Activated CD4-positive, alpha-beta T cell treated with anti-CD3 and anti-CD28 coated beads, Interleukin-2, amount 50 U/mL, for 48 hours (primary cell): ENCODE measurements around the gene CASQ2.
"Not testable (repeated sequence)": the region's sequence is repeated elsewhere in the genome, so short reads cannot be mapped to it uniquely, and the experiment has no call there.

Source experiments
- DNase-seq, 2 experiments: peaks; one replicate each; pipeline ENCODE4 v3.0.0-alpha.2; 2020

Gene CASQ2

DNA sequence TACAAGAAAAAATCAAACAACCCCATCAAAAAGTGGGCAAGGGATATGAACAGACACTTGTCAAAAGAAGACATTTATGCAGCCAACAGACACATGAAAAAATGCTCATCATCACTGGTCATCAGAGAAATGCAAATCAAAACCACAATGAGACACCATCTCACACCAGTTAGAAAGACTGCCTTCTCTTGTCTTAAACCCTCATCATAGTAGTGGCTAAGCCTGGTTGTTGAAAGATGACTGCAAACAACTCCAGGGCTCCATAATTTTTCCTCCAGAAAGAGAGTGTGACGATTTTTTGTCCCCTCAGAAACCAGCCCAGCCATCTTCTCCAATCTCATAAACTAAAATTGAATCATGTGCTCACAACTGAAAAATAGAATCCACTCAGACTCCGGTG is 12.1 kb upstream of the CASQ2 start:
- DNase-seq = not testable (repeated sequence)

DNA sequence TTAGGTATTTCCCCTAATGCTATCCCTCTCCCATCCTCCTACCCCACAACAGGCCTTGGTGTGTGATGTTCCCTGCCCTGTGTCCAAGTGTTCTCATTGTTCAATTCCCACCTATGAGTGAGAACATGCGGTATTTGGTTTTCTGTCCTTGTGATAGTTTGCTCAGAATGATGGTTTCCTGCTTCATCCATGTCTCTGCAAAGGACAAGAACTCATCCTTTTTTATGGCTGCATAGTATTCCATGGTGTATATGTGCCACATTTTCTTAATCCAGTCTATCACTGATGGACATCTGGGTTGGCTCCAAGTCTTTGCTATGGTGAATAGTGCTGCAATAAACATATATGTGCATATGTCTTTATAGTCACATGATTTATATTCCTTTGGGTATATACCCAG is 10.6 kb upstream of the CASQ2 start:
- not testable (repeated sequence) for DNase-seq

DNA sequence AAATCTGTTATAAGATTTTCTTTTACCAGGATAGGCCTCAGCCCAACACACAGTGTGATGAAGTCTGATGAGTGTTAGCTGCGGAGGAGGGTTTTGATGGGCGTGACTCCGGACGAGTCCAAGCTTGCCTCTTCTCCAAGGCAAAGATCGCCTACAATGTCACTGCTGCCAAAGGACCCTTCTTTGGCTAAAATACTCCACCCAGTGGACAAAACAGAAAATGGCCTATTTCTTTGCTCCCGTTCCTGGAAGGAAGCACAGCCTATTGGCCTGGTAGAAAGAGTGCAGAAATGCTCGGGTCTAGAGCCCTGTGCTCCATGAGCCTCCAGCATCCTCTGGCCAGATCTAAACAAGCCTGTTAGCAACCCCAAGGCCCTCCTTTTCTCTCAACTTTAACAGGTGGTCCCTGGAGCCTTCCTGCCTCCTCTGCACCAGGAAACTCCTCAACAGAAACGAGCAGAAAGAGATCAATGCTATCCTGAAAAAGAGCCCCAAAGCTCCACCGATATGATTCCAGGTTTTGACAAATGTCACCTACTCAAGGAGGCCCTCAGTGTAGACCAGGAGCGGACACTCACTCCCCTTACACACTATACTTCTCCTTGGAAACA is 3.4 kb upstream of the CASQ2 start:
- peak; percentile 1 to 4 for DNase-seq

DNA sequence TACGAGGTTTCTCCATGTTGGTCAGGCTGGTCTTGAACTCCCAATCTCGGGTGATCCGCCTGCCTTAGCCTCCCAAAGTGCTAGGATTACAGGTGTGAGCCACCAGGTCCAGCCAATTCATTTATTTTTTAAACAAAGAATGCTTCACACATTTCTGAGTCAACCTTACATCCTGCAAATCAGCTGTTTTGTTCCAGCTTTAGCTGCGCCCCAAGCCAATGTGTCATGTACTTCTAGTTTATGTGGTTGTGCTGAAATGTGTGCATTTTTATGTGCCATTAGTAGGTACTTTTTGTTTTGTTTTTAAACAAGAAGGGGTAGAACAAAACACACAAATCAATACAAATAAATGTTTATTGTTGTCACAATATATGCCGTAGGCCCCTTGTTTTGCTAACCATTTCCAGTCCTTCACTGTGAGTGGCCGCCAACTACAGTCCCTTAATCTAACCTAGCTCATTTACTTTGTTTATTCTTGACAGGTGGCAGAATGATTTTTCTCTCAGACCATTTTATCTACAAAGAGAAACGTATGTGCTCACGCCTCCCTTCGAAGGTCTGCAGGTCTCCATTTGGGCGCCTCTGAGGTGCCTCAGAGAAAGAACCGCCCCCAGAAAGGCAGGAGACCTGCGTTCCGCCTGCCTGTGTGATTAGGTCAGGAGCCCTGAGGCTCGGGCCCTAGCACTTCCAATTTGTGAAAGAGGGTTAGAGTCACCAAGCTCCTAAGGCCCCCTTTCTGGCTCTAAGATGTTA is 2.8 kb upstream of the CASQ2 start:
- DNase-seq = no peak

DNA sequence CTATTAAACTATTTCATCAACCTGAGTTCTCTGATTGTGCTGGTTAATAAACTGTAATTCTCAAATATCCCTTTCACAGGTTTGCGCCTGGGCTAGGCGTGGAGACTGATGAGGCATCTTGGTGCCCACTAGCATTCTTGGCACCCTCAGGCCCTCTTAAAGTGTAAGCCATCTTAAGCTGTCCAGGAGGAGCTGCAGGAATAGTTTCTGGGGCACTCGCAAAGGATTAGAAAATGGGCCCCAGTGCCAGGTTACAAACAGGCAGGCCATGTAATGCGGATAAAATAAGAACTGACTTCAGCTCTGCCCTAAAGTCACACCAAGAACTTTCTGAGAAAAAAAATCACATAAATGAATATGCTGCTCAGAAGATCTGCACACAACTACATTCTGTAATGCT is 1.1 kb downstream of the CASQ2 start:
- DNase-seq = no peak

DNA sequence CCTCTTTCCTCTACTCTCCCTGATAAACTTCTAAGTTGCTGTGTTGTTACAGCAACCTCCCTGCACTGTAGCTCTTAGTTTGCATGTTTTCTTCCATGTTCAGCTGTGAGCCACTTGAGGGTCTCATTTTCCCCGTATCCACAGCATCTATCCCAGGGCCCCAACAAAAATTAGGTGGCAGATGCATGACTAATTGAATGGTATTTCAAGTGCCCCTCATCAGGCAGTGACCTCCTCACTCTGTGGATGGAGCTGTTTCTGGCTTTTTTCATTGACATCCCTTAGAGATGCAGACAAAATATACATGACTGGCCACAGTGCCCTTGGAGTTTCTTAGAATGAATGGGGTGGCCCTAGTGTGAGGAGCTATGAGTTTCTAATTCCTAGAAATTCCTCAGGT is 3.4 kb downstream of the CASQ2 start:
- DNase-seq = no peak

DNA sequence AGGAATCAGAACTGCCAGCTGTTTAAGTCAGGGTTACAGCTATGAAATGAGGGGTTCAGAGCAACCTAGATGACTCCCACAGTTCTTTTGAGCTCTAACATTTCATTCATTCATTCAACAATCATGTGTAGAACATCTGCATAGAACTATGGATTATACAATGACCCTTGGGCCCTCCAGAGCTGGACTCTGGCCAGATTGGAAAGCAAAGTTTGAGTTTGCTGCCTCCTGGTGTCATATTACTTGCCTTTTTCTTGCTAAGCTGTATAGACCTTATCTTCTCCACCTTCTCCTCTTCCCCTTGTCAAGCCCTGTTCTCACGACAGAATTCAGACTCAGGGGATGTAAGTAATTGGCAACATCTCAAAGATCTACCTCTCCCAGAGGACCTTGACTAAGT is 4.0 kb downstream of the CASQ2 start:
- no peak for DNase-seq

DNA sequence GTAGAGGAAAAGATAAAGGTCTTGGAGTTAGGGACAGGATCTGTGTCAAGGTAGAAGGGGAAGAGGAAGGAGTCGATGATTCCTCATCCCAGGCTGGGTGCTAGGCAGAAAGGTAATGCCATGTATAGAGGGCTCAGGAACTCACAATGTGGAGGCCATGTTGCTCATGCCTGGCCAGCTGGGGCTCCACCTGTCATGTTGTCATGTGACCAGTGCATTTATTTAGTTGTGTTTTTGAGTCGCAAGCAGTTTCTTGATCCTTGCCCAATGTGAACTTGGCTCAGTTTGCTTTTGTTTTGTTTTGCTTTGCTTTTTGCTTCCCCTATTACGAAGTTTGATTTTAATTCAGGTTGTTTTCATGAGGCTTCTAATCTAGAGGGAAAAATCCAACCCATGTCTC is 5.7 kb downstream of the CASQ2 start:
- no peak for DNase-seq

DNA sequence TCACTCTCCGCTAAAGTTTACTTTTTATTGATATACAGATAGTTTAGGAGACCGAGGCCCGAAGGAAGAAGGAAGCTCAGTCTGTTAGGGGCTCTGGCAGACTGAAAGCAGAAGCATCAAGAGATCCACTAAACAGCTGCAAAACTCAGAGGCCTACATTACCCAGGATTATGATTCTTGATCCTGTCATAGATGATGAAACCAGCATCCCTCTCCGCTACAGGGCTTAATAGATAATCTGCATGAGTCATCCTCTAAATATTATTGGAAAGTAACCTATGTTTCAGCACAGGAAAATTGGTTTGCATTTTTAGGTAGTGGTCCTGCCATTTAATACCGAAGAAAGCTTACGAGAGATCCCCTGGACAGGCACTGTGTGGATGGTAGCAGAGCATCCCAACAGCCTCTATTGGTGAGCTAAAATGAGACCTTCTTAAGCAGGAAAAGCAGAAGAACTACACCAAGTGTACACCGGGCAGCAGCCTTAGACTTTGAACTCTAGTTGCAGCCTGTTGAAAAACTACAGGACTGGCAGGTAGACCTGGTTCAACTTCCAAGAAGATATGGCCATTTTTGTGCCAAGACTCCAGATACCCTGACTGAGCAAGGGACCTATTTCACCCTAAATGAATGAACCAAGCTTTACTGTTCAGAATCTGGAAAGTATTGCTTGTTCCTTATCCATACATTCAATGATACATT is 6.8 kb downstream of the CASQ2 start:
- DNase-seq = no peak

DNA sequence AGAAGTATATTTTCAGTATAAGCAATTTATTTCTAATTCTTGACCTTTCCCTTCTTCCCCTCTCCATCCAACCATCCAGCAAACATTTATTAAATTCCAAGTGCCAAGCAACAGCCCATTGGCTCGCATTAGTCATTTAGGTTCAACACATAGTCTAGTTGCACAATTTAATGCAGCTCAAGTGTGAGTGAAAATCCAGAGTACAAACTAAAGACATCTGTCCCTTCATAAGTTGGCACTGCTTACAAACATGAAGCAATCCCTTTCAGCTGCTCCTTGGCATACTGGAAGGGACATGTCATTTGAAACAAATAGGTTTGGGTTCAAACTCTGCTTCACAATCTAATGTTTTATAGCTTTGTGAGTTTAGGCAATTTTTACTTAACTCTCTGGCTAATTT is 10.7 kb downstream of the CASQ2 start:
- DNase-seq = no peak

DNA sequence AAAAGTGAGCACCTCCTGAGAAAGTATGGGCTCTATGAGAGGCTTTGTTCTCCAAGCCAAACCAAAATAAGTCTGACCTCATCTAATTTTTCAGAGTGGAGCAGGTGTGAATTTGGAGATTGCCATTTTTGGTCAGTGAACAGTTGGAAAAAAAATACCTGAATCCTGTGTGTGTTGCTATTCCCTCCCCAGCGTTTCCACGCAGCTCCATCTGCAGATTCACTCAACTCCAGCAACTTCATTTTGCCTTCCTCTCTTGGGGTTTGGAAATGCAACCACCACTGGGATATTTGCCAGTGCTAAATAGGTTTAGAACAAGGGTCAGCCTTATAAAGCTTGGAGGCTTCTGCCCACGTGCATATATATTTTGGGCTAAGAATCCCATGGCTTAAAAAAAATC is 11.2 kb downstream of the CASQ2 start:
- no peak for DNase-seq

DNA sequence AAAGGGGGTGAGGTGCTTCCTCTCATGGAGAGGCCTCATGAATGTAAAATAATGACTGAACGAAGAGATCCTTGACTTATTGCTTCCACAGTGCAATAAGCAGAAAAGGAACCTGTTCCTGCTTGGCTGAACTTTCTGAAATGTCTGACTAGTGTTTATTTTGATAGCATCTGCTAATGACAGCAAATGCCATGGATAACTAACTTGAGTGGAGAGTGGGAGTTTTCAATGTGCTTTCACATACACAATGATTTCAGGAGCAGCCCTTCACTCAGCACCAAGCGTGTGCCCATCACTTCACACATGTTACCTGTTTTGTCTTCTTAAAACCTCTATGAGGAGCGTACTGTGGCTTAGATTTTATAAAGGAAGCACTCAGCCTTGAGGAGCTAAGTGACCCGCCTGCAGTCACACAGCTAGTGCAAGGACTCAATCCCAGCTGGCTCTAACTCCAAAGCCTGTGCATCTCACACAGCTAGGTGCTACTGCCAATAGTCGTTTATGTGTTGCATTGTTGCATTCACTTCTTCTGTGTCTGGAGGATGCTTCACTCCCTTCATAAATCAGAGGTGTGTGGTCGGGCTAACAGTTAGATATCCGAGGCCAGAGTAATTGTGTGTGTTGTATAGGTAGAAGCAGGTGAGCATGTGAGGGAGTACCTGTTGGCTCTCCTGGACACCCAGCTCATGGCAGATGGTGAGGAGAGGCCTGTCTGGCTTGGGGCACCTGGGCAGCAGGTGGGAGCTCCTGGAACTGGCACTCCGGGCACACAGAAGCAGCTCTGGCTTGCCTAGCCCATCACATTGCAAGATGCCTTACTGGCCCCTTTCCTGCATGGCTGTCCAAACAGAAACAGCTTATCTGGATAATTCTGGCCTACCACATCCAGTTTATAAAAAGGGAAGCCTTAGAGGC is 12.8 kb downstream of the CASQ2 start:
- no peak for DNase-seq

DNA sequence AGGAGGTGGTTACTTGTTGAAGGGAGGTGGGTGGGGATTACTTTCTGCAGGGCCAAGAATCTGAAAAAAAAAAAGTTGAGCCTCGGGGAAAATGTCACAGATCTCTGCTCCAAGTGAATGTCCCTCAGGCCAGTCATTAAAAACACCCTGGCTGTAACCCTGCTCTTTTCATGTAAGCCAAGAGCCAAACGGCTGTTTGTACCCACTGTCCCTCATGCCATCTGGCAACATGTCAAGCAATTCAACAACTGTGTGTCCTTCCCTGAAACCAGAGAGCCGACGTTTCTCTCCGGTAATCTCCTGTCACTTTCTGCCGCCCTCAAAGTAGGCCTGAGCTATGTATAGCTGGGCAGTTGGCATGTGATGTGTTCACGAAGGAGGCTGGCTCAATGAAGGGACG is 14.7 kb downstream of the CASQ2 start:
- DNase-seq = no peak

DNA sequence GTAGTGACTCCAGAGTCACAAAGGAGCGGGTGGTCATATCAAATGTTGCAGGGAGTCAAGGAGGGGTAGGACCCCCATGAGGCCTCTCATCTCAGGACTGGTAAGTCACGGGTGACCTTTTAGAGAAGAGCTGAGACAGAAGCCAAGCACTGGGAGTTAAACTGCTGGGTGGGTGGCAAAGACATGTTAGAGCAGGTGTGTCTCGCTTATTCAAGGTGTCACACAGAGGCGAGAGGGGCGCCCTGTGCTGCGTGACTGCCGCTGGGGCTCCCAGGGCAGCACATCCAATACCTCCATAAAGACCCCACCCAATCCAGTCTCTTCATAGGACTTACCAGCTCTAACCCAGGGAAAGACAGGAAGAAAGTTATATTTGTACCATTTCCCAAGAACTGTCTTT is 15.2 kb downstream of the CASQ2 start:
- no peak for DNase-seq

DNA sequence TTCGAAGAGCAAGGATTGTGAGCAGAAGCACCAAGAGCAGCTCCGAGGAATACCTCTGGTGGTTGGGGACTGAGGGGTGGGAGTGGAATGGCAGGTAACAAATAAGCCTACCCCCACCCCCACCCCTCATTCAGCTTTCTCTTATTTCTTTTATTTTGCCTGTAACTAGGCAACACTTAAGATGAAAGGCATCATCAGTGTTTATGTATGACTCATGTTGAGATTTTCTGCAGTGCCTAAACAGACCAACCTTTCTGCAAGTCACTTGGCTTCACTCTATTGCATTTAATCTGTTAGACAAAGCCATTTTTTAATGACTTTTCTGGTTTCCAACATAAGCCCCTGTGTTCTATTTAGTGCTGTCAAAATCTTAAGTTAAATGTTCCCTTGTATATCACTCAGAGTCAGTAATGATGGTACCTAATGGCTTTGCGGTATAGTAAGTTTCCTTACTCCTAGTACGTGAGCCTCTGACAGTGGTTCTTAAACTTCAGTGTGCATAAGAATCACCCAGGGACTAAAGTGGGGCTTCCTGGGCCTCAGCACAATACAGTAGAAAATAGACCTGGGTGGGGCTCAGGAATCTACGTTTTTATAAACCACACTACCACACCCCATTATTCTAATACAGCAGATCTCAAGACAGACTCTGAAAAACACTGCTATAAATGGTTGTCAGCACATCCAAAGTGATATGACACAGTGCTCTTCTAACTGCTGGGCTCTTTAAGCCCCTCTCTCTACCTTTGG is 19.9 kb downstream of the CASQ2 start:
- no peak for DNase-seq

DNA sequence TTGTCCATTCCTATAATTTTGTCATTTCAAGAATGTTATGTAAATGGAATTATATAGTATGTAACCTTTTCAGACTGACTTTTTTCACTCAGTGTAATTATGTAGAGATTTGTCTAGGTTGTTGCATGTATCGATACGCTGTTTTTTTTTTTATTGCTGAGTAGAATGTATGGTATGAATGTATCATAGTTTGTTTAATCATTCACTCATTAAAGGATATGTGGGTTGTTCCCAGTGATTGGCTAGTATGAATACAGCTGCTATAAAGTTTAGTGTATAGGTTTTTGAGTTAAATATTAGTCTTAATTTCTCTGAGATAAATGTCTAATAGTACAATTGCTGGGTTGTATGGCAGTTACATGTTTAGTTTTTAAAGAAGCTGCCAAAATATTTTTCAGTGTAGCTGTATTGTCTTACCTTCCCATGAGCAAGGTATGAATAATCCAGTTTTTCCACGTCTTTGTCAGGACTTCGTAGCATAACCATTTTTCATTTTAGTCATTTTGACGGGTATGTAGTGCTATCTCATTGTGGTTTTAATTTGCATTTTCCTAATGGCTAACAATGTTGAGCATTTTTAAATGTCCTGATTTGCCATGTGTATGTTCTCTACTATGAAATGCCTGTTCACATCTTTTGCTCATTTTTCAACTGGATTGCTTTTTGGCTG is 22.4 kb downstream of the CASQ2 start:
- no peak for DNase-seq

DNA sequence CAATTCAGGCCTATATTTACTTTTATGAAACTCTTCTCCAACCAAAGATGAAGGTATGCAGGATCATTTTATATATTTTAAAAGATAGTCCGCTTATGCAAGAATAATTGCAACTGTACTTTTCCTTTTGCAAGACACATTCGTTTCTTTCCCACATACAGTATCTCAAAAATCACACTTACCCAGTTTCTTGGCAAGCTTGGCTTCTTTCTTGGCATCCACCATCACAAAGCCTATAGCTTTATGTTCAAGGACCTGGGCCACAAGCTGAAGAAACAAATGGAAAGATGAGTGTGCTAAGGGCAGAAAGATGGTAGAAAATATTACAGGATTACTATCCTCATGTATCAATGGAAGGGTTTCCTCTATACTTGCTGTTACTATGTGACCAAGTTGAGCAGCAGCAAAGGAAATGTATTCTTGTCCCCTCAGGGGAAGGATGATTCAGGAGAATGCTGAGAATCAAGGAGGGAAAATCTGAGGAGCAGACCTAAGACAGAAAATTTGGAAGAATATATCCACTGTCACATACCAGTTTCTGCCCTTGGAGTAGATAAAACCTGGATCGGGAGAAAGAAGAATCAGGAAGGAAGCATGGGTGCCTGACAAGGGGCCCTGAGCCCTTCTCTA is 23.8 kb downstream of the CASQ2 start:
- DNase-seq = no peak

DNA sequence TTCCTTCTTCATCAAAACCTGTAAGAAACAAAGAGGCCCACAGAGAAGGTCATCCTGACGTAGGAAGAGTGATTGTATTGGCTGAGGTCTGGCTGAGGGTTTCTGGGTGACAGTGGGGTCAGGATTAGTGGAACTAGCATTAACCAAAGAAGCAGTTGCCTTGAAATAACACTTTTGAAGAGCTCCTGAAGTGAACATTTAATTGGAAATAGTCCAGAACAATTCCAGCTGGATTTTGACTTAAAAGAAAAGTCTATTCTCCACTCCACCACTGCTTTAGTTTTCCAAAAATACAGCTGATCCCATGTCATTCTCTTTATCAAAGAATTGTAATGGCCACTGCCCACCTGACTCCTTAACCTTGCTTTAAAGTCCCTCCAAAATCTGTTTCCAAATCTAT is 27.7 kb downstream of the CASQ2 start:
- DNase-seq = no peak

DNA sequence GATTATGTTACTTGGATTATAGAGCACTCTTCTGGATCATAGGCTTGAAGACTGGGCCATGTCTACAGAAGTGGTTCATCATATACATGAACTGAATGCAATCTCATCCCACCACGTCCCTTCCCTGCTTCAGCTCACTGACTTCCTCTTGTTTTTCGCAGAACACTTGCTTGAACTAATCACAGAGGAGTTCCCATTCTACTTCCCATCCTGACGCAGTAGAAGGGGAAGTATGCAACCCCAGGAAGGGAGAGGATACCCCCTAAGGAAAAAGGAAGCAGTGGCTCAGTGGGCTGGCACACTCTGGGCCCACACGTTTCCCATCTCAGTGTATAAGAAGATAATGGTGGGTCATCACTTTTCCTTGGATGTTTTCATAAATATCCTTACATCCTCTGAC is 36.2 kb downstream of the CASQ2 start:
- DNase-seq = no peak

DNA sequence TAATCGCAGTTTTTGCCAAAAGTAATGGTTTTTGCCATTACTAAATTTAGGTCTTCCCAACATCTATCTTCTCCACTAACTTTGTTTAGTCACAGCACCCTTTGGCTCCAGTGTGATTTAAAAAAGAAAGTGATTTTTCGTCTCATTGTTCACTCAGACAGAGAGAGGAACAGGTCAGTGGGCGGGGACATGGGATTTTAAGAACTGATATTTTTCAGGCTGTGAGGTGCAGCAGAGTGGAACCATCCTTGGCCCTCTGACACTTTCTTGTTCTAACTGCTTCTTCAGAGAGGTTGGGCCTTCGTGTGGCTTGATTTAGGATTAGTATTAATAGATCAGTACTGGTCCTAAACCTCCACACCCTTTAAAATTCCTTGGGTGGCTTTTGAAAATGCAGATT is 38.8 kb downstream of the CASQ2 start:
- no peak for DNase-seq

DNA sequence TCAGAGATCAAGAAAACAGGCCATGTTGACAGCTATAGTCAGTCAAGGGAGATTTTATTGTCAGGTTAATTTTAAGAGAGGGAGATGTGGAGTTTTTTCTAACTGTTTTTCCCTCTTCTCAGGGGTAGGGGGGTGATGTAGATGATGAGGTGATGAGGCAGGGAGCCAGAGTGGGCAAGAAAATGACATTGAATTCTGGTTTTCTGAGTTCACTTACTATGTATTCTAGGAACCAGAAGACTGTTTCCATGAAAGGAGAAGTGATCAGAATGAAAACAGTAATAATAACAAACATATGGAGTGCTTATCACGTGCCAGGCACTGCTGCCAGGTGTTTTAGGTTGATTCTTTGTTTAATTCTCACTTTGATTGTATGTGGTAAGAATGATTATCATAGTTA is 40.2 kb downstream of the CASQ2 start:
- DNase-seq = no peak
